VCaP (cell line): Measurements from ENCODE around the gene NLRP13.

Experiments
- H3K27ac ChIP-seq: fragments of 450-650 bp; 2 replicates; pipeline ENCODE4 v1.5.1; 2017
- TF ChIP-seq, protein P1 (sequence below): fragments of 450-650 bp; conservative IDR thresholded peaks from 2 replicates; pipeline ENCODE4 v1.5.1; 2017; ENCODE audit warnings: mild to moderate bottlenecking, moderate library complexity

The NLRP13 gene

DNA sequence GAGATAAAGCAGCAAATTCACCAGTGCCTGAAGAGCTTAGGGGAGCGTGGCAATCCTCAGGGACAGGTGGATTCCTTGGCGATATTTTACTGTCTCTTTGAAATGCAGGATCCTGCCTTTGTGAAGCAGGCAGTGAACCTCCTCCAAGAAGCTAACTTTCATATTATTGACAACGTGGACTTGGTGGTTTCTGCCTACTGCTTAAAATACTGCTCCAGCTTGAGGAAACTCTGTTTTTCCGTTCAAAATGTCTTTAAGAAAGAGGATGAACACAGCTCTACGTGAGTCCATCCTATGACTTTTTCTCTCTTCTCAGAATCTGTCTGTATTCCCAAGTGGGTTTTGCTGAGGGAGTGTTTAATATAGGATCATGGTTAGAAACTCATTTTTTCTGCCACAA lies 73.2 kb downstream of the NLRP13 start:
- TF ChIP-seq, protein P1, sequence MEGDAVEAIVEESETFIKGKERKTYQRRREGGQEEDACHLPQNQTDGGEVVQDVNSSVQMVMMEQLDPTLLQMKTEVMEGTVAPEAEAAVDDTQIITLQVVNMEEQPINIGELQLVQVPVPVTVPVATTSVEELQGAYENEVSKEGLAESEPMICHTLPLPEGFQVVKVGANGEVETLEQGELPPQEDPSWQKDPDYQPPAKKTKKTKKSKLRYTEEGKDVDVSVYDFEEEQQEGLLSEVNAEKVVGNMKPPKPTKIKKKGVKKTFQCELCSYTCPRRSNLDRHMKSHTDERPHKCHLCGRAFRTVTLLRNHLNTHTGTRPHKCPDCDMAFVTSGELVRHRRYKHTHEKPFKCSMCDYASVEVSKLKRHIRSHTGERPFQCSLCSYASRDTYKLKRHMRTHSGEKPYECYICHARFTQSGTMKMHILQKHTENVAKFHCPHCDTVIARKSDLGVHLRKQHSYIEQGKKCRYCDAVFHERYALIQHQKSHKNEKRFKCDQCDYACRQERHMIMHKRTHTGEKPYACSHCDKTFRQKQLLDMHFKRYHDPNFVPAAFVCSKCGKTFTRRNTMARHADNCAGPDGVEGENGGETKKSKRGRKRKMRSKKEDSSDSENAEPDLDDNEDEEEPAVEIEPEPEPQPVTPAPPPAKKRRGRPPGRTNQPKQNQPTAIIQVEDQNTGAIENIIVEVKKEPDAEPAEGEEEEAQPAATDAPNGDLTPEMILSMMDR: no peak

DNA sequence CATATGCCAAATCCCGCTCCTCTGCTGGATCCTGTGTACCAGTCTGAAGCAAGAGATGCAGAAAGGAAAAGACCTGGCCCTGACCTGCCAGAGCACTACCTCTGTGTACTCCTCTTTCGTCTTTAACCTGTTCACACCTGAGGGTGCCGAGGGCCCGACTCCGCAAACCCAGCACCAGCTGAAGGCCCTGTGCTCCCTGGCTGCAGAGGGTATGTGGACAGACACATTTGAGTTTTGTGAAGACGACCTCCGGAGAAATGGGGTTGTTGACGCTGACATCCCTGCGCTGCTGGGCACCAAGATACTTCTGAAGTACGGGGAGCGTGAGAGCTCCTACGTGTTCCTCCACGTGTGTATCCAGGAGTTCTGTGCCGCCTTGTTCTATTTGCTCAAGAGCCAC lies 73.7 kb downstream of the NLRP13 start:
- TF ChIP-seq, protein P1: no peak
- no peak overlapping the region for H3K27ac ChIP-seq

More for the DNA sequence above, 73.2 kb downstream of the NLRP13 start:
- H3K27ac ChIP-seq: no peak overlapping the region

DNA sequence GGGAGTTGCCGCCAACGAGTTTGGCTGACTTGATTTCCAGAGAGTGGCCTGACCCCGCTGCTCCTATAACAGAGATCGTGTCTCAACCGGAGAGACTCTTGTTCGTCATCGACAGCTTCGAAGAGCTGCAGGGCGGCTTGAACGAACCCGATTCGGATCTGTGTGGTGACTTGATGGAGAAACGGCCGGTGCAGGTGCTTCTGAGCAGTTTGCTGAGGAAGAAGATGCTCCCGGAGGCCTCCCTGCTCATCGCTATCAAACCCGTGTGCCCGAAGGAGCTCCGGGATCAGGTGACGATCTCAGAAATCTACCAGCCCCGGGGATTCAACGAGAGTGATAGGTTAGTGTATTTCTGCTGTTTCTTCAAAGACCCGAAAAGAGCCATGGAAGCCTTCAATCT lies 74.2 kb downstream of the NLRP13 start:
- TF ChIP-seq, protein P1: no peak
- no peak overlapping the region for H3K27ac ChIP-seq

DNA sequence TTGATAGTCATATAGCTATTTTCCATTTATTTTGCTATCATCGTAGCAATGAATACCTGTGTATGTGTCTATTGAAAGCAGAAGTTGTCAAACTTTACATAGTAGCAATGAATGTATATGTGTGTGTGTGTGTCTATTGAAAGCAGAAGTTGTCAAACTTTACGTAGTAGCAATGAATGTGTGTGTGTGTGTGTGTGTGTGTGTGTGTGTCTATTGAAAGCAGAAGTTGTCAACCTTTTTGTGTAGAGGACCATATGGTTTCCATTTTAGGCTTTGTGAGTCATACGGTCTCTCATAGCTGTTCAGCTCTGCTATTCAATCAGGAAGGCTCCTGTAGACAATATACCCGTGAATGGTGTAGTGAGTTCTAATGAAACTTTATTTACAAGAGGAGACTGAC lies 75.0 kb downstream of the NLRP13 start:
- TF ChIP-seq, protein P1: no peak
- H3K27ac ChIP-seq: no peak overlapping the region

DNA sequence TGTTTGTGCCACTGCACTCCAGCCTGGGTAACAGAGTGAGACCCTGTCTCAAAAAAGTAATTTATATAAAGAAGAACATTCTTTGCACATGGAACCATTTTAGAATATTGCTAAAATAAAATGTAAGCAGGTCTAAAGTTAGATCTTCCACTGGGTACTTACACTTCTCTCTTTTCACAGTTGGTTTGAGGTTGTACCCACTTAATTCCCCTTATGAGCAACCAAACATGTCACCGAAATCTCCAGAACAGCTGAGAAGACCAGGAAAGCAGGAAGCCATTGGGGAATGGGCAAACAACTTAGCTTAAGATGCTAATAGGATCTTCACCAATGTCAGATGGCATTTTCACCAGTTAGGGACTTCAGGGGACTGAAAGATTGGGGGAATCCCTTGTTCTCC lies 77.0 kb downstream of the NLRP13 start:
- no peak overlapping the region for H3K27ac ChIP-seq
- TF ChIP-seq, protein P1: no peak
